ENCODE measurements around the gene NECAB2. TPM values are rescaled to one million over a fixed set of nuclear protein-coding genes. Genes with fewer than 3 reads are reported as not detected.

NECAB2 gene
- total RNA-seq, 1 donor: not detected

DNA sequence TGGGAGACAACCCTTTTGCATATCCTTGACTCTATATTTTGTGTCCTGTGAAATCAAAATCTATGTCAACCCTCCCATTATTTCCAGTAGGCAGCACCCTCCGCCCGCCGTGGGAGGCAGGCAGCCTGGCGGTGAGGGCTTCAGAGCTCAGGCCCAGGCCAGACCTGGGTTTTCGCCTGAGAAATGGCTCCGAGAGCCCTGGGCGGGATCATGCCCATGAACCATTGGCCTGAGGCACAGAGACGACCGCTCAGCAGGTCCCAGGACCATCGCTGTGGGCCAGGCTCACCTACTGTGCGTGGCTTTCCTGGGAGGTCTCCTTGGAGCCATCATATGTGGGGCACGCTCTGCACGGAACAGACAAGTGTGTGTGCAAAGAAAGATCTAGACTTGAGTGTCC, 80.8 kb downstream of the NECAB2 start:
- H3K4me3 ChIP-seq (ENCODE audit: low read depth, low read length): no peak overlapping the region
- TF ChIP-seq, protein P1, sequence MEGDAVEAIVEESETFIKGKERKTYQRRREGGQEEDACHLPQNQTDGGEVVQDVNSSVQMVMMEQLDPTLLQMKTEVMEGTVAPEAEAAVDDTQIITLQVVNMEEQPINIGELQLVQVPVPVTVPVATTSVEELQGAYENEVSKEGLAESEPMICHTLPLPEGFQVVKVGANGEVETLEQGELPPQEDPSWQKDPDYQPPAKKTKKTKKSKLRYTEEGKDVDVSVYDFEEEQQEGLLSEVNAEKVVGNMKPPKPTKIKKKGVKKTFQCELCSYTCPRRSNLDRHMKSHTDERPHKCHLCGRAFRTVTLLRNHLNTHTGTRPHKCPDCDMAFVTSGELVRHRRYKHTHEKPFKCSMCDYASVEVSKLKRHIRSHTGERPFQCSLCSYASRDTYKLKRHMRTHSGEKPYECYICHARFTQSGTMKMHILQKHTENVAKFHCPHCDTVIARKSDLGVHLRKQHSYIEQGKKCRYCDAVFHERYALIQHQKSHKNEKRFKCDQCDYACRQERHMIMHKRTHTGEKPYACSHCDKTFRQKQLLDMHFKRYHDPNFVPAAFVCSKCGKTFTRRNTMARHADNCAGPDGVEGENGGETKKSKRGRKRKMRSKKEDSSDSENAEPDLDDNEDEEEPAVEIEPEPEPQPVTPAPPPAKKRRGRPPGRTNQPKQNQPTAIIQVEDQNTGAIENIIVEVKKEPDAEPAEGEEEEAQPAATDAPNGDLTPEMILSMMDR (IDR thresholded peaks at IDR 0.05; ENCODE audit: insufficient read depth, low read depth, low read length): no peak
- DNase-seq (ENCODE audit: low read depth): no peak

DNA sequence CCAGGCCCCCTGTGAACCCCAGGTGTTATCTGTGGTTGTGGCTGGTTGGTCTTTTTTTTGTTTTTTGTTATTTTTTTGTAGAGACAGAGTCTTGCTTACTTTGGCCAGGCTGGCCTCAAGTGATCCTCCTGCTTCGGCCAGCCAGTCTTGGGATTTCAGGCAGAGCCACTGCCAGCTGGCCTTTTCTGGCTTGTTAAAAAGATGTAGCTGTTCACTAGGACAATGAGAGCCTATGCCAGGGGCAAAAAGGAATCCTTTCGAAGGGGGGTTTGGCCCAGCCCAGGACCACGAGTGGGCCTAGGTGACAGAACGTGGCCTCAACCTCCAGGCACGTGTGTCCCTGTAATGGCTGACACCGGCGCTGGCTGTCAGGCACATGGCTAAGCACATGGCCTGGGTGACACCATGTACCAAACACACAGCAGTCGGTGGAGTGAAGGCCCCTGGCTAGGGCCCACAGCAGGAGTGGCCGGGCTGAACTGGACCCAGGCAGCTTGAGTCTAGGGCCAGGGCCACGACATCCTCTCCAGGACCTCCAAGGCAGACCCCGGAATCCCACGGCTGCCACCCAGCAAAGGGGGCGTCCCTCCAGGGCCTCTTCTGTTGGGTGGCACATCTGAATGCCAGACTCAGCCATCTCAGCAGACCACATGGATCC, 81.5 kb downstream of the NECAB2 start:
- no peak for DNase-seq (ENCODE audit: low read depth)
- no peak overlapping the region for H3K4me3 ChIP-seq (ENCODE audit: low read depth, low read length)
- TF ChIP-seq, protein P1 (IDR thresholded peaks at IDR 0.05; ENCODE audit: insufficient read depth, low read depth, low read length): no peak

DNA sequence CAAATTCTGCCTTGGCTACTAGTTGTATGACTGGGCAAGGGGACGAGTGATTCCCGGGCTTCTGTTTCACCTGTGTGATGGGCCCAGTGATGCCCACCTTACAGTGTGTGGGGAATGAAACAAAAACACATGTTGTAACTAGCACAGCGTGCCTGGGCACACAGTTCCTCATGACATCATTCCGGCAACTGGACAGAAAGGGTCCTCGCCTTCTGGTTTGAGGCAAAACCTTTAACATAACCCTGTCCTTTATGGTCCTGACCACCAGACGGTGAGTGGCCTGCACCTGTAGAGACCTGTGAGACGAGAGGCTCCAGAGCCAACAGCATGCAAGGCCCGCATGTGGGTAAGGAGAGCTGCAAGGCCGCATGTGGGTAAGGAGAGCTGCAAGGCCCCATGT, 82.3 kb downstream of the NECAB2 start:
- TF ChIP-seq, protein P1 (IDR thresholded peaks at IDR 0.05; ENCODE audit: insufficient read depth, low read depth, low read length): no peak
- DNase-seq (ENCODE audit: low read depth): no peak
- H3K4me3 ChIP-seq (ENCODE audit: low read depth, low read length): no peak overlapping the region

DNA sequence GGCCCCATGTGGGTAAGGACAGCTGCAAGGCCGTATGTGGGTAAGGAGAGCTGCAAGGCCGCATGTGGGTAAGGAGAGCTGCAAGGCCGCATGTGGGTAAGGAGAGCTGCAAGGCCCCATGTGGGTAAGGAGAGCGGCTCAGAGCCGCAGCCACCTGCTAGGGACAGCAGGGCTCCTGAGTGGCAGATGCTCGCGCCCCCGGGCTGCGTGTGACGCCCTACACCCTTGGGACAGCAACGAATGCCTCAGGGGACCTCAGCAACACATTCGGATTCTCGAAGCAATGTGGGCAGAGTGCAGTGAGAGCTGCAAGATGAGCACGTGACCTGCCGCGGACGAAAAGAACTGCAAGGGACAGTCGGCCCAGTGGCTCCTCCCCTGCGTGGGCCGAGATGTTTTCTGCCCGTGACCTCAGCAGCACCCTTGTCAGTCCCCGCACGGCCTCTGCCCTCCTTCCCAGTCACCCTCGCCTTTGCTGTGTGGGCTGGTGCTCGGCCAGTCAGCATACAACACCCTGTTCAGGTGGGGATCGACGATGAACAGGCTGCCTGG, 84.1 kb downstream of the NECAB2 start:
- H3K4me3 ChIP-seq (ENCODE audit: low read depth, low read length): no peak overlapping the region
- DNase-seq (ENCODE audit: low read depth): no peak
- TF ChIP-seq, protein P1 (IDR thresholded peaks at IDR 0.05; ENCODE audit: insufficient read depth, low read depth, low read length): no peak

Small RNA genes lying within 50 kb of the gene (small RNA-seq; reads per million reads assigned to genes)
- not detected for gene RNA5SP432

Other genes with a start within 250 kb of the NECAB2 start
- gene HSBP1, start 160.3 kb upstream of the NECAB2 start, total RNA-seq: 30.2 and 39.9 TPM in 2 replicates
- gene MLYCD, start 69.1 kb upstream of the NECAB2 start, total RNA-seq: 2.6 and 3.2 TPM in 2 replicates
- 3.2 and 6.5 TPM in 2 replicates for gene OSGIN1, start 15.0 kb upstream of the NECAB2 start, total RNA-seq
- not detected in 2 replicates for gene SLC38A8, start 74.6 kb downstream of the NECAB2 start, total RNA-seq
- gene MBTPS1, start 148.7 kb downstream of the NECAB2 start, total RNA-seq: 77.0 and 97.2 TPM in 2 replicates
- 17.4 and 29.8 TPM in 2 replicates for gene HSDL1, start 176.9 kb downstream of the NECAB2 start, total RNA-seq
- gene DNAAF1, start 177.1 kb downstream of the NECAB2 start, total RNA-seq: not detected in 2 replicates
- gene TAF1C, start 218.8 kb downstream of the NECAB2 start, total RNA-seq: 19.4 and 20.9 TPM in 2 replicates
- gene ADAD2, start 222.9 kb downstream of the NECAB2 start, total RNA-seq: not detected in 2 replicates